Trophoblast cell (in vitro differentiated cells and primary cell): ENCODE data around the gene NLK.
"Not testable (repeated sequence)": the region's sequence is repeated elsewhere in the genome, so short reads cannot be mapped to it uniquely, and the experiment has no call there.

Experiments used
- DNase-seq, 2 donors: peaks; one replicate each; pipeline ENCODE4 v3.0.0-alpha.2; 2016
- H2AFZ ChIP-seq: 2 replicates; pipeline ENCODE4 v1.6.1; 2013; ENCODE audit warnings: low read length, moderate library complexity, mild to moderate bottlenecking; ENCODE audit not compliant: insufficient read depth, poor library complexity
- H2AK5ac ChIP-seq: 2 replicates; pipeline ENCODE4 v1.6.1; 2013; ENCODE audit warnings: mild to moderate bottlenecking, low read length
- H2BK120ac ChIP-seq: 2 replicates; pipeline ENCODE4 v1.6.1; 2013; ENCODE audit warnings: low read length, mild to moderate bottlenecking, moderate library complexity; ENCODE audit not compliant: insufficient read depth, poor library complexity
- H2BK12ac ChIP-seq: 2 replicates; pipeline ENCODE4 v1.6.1; 2013; ENCODE audit warnings: mild to moderate bottlenecking, low read length, moderate library complexity
- H2BK5ac ChIP-seq: 2 replicates; pipeline ENCODE4 v1.6.1; 2013; ENCODE audit warnings: low read length, low read depth, moderate library complexity, mild to moderate bottlenecking; ENCODE audit not compliant: poor library complexity
- H3K14ac ChIP-seq: 2 replicates; pipeline ENCODE4 v1.6.1; 2013; ENCODE audit warnings: mild to moderate bottlenecking, low read length
- H3K18ac ChIP-seq: 2 replicates; pipeline ENCODE4 v1.6.1; 2013; ENCODE audit warnings: mild to moderate bottlenecking, low read length
- H3K23ac ChIP-seq: 2 replicates; pipeline ENCODE4 v1.6.1; 2013; ENCODE audit warnings: low read length
- H3K27ac ChIP-seq: 2 replicates; pipeline ENCODE4 v1.5.1; 2013; ENCODE audit warnings: low read depth, mild to moderate bottlenecking, inconsistent platforms, low read length, moderate library complexity
- H3K27me3 ChIP-seq: 2 replicates; pipeline ENCODE4 v1.6.1; 2013; ENCODE audit warnings: inconsistent platforms, mild to moderate bottlenecking, low read length, moderate library complexity; ENCODE audit not compliant: insufficient read depth
- H3K36me3 ChIP-seq, 2 experiments: 1 replicate in 1 of 2; 2 replicates in 1 of 2; pipeline ENCODE4 v1.6.1; 2013; ENCODE audit warnings: low read length in 2 of 2, mild to moderate bottlenecking in 2 of 2, moderate library complexity in 1 of 2; ENCODE audit not compliant: insufficient read depth in 2 of 2, control insufficient read depth in 1 of 2
- H3K4ac ChIP-seq: 2 replicates; pipeline ENCODE4 v1.6.1; 2013; ENCODE audit warnings: low read depth, mild to moderate bottlenecking, low read length, moderate library complexity
- H3K4me1 ChIP-seq, 2 experiments: 1 replicate in 1 of 2; 2 replicates in 1 of 2; pipeline ENCODE4 v1.6.1; 2013; ENCODE audit warnings: low read length in 2 of 2, mild to moderate bottlenecking in 2 of 2, moderate library complexity in 1 of 2; ENCODE audit not compliant: insufficient read depth in 2 of 2, control insufficient read depth in 1 of 2
- H3K4me2 ChIP-seq: 2 replicates; pipeline ENCODE4 v1.6.1; 2013; ENCODE audit warnings: inconsistent platforms, mild to moderate bottlenecking, low read length, moderate library complexity
- H3K4me3 ChIP-seq: 2 replicates; pipeline ENCODE4 v1.5.1; 2013; ENCODE audit warnings: mild to moderate bottlenecking, low read depth, low read length, inconsistent platforms
- H3K79me1 ChIP-seq: one replicate; pipeline ENCODE4 v1.6.1; 2013; ENCODE audit warnings: low read length
- H3K79me2 ChIP-seq: 2 replicates; pipeline ENCODE4 v1.6.1; 2013; ENCODE audit warnings: low read length, mild to moderate bottlenecking; ENCODE audit not compliant: control insufficient read depth, insufficient read depth, poor library complexity
- H3K9ac ChIP-seq: 2 replicates; pipeline ENCODE4 v1.6.1; 2013; ENCODE audit warnings: mild to moderate bottlenecking, low read length
- H3K9me3 ChIP-seq: 2 replicates; pipeline ENCODE4 v1.6.1; 2013; ENCODE audit warnings: low read depth, mild to moderate bottlenecking, control low read depth, inconsistent platforms, low read length; ENCODE audit not compliant: insufficient read depth
- H4K12ac ChIP-seq: 2 replicates; pipeline ENCODE4 v1.6.1; 2013; ENCODE audit warnings: low read depth, mild to moderate bottlenecking, low read length, moderate library complexity
- H4K8ac ChIP-seq: 2 replicates; pipeline ENCODE4 v1.6.1; 2013; ENCODE audit warnings: low read depth, mild to moderate bottlenecking, low read length, moderate library complexity
- H4K91ac ChIP-seq: one replicate; pipeline ENCODE4 v1.6.1; 2013; ENCODE audit warnings: low read depth, mild to moderate bottlenecking, low read length, moderate library complexity
- WGBS: extraction: QIAGEN DNeasy Blood & Tissue Kit; methylation state at CpG from one replicate; pipeline ENCODE4 v1.1.7; 2013; ENCODE audit warnings: missing lambda C conversion rate; ENCODE audit not compliant: insufficient read length, insufficient coverage; ENCODE audit errors: extremely low coverage; 5-methylcytosine and 5-hydroxymethylcytosine counted together

NLK gene

DNA sequence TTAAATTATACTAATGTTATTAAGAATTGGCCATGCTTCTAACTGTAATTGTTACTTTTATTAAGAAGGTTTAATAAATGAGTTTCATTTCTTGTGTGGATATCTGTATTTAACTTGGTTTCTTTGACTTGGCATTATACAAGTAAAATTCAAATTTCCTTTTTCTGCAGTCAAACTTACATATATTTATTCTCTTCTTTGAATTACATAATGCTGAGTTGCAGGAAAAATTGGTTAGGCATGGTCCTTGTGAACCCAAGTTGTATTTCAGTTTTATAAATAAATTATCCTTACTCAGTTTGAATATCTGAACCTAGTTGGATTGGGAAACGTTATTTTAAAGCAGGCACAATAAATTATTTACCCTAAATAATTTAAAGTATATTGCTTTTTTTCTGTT, 54.8 kb downstream of the NLK start:
- Histone ChIP-seq H3K79me1 (no peaks in the 10 kb centered on the region), H3K18ac (no peak overlapping the region), H3K9me3 (no peaks in the 10 kb centered on the region), H3K27me3 (no peaks in the 10 kb centered on the region), H3K27ac (no peak overlapping the region), H3K4me2 (no peak overlapping the region), H4K91ac (no peak overlapping the region), H3K79me2 (no peaks in the 10 kb centered on the region), H4K8ac (no peak overlapping the region), H2AFZ (no peak overlapping the region), H3K14ac (no peak overlapping the region), H3K4me3 (no peak overlapping the region), H2AK5ac (no peak overlapping the region), H3K9ac (no peak overlapping the region), H3K36me3 (no peaks in the 10 kb centered on the region), H4K12ac (no peak overlapping the region), H3K4ac (no peak overlapping the region), H2BK120ac (no peak overlapping the region), H2BK12ac (no peak overlapping the region), H3K23ac (no peak overlapping the region), H2BK5ac (no peak overlapping the region), H3K4me1 (no peaks in the 10 kb centered on the region)
- no peak for DNase-seq
- no CpG with 5 or more reads among the region's 1 CpG for WGBS

DNA sequence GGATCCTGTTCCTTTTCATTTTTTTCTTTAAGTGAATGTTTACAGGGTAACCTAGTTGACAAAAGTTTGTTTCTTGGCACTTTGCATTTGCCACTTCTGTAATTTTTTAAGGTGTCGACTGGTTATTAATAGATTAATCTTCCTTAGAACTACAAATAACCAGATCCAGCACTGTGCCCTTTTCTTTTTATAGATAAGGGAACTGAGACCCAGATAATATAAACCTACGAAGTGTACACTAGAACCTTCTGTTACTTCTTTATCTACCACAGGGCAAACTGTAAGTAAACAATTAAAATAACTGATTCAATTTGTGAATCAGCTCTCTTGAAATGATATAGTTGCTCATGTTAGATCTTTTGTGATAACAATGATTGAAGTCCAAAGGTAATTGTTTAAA, 55.4 kb downstream of the NLK start:
- H3K18ac ChIP-seq = no peak overlapping the region
- no peaks in the 10 kb centered on the region for H3K9me3 ChIP-seq
- no peak overlapping the region for H2BK12ac ChIP-seq
- no peaks in the 10 kb centered on the region for H3K79me1 ChIP-seq
- no peak overlapping the region for H3K27ac ChIP-seq
- no peak overlapping the region for H3K14ac ChIP-seq
- no peak overlapping the region for H4K12ac ChIP-seq
- no peak overlapping the region for H4K91ac ChIP-seq
- H3K4me1 ChIP-seq = no peaks in the 10 kb centered on the region
- no peak for DNase-seq
- no peak overlapping the region for H2BK120ac ChIP-seq
- H3K36me3 ChIP-seq = no peaks in the 10 kb centered on the region
- no CpG with 5 or more reads among the region's 2 CpGs for WGBS
- no peak overlapping the region for H3K9ac ChIP-seq
- no peak overlapping the region for H3K23ac ChIP-seq
- no peak overlapping the region for H2BK5ac ChIP-seq
- no peaks in the 10 kb centered on the region for H3K27me3 ChIP-seq
- no peak overlapping the region for H4K8ac ChIP-seq
- no peak overlapping the region for H3K4me2 ChIP-seq
- no peaks in the 10 kb centered on the region for H3K79me2 ChIP-seq
- no peak overlapping the region for H3K4ac ChIP-seq
- H2AFZ ChIP-seq = no peak overlapping the region
- H3K4me3 ChIP-seq = no peak overlapping the region
- no peak overlapping the region for H2AK5ac ChIP-seq

DNA sequence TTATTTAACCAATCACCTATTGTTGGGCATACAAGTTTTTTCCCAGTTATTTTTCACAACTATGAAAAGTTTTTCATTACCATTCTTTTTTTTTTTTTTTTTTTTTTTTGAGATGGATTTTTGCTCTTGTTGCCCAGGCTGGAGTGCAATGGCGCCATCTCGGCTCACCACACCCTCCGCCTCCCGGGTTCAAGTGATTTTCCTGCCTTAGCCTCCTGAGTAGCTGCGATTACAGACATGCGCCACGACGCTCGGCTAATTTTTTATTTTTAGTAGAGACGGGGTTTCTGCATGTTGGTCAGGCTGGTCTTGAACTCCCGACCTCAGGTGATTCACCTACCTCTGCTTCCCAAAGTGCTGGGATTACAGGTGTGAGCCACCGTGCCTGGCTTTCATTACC, 56.1 kb downstream of the NLK start:
- H2BK12ac ChIP-seq, H3K27ac ChIP-seq, H3K23ac ChIP-seq, H2AFZ ChIP-seq, H4K91ac ChIP-seq, H3K4me2 ChIP-seq, H4K12ac ChIP-seq, H3K9ac ChIP-seq, H3K79me2 ChIP-seq, H3K36me3 ChIP-seq, H3K4me1 ChIP-seq, H3K14ac ChIP-seq, H3K18ac ChIP-seq, H3K79me1 ChIP-seq, H3K9me3 ChIP-seq, H4K8ac ChIP-seq, DNase-seq, H3K4me3 ChIP-seq, H2BK120ac ChIP-seq, H2BK5ac ChIP-seq, H3K4ac ChIP-seq, H3K27me3 ChIP-seq, H2AK5ac ChIP-seq: not testable (repeated sequence)
- no CpG with 5 or more reads among the region's 12 CpGs for WGBS

DNA sequence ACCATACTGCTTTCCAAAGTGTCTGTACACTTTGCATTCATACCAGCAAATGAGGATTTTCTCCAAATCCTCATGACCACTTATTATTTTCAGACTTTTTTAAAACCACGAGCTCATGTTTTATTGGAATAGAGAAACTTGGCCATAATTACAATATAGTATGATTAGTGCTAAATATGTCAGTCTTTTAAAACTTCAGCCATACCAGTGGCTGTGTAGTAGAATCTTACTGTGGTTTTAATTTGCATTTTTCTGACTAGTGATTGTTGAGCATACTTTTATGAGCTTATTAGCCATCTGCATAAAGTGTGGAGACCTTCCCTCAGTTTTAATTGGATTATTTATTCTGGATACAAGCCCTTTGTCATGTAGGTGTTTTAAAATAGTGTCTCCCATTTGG, 57.8 kb downstream of the NLK start:
- Histone ChIP-seq H3K18ac (no peak overlapping the region), H4K8ac (no peak overlapping the region), H3K79me1 (no peaks in the 10 kb centered on the region), H3K27ac (no peak overlapping the region), H3K4me1 (no peaks in the 10 kb centered on the region), H3K9ac (no peak overlapping the region), H2AK5ac (no peak overlapping the region), H3K14ac (no peak overlapping the region), H3K4me3 (no peak overlapping the region), H3K27me3 (no peaks in the 10 kb centered on the region), H3K23ac (no peak overlapping the region), H4K91ac (no peak overlapping the region), H2BK12ac (no peak overlapping the region), H3K79me2 (no peaks in the 10 kb centered on the region), H2AFZ (no peak overlapping the region), H3K4me2 (no peak overlapping the region), H3K9me3 (no peaks in the 10 kb centered on the region), H3K36me3 (no peaks in the 10 kb centered on the region), H4K12ac (no peak overlapping the region), H2BK5ac (no peak overlapping the region), H3K4ac (no peak overlapping the region), H2BK120ac (no peak overlapping the region)
- no CpG with 5 or more reads among the region's 1 CpG for WGBS
- DNase-seq = no peak
